HS-27A (cell line): ENCODE measurements around the gene RGS12.
"Not testable (repeated sequence)": the region's sequence is repeated elsewhere in the genome, so short reads cannot be mapped to it uniquely, and the experiment has no call there.

Experiments
- DNase-seq: peaks from one replicate; pipeline ENCODE4 v3.0.0-alpha.2; 2012; ENCODE audit warnings: low read depth, missing footprints

Gene RGS12

DNA sequence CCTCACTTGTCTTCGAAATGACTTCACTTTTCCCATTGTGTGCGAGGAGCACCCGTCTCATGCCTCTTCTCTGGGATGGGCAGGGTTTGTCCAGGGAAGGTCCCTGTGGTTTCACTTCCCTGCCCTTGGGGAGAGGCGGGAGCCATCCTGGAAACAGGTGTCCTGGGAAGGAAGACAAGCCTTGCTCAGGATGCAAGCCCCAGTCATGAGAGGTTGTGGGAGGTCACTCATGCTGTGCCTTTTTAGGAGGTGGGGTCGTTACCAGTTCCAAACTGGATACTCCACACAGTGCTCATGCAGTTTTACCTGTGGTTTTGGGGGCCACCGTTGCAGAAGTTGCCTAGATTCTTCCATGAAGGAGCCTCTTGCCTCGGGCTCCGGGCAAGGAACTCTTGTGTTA, 3.8 kb downstream of the RGS12 start:
- no peak for DNase-seq

GRCh38 chr4:3297066-3297859, 4.4 kb downstream of the RGS12 start:
- no peak for DNase-seq

DNA sequence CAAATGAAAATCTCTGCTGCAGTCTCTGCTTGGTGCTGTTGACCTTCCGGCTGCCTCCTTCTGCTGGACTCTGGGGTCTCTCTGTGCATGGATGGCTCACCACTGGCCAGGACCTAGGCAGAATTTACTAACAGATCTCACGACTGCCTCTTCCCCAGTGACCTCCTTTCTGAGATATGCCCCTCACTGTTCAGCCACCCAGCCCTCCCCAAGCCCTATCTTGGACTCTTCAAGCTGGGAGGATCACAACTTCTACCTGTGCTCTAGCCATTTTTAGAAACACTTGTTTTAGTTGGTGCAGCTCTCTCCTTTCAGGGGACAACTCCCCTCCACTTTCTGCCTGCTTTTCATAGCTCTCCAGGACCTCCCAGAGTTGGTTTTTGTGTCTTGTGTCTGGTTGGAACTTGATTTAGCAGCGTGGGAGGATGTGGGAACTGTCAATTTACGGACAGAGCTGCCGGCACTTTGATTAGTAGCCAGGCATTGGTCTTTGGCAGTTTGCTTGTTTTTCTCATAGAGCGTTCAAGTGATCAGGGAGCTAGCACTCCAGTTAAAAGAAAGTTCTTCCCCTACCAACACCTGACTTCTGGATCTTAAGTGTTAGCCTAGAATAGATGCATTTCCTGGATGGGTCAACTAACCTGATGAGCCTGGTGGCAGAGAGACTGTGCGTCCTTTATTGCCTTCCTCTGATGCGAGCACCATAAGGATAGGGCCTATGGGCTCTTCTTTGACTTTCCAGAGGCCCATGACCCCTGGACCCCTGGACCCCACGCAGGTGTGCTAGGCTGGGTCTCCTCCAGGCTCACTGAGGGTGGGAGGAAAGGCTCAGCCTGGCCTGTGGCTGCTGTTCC, 6.5 kb downstream of the RGS12 start:
- DNase-seq: no peak

DNA sequence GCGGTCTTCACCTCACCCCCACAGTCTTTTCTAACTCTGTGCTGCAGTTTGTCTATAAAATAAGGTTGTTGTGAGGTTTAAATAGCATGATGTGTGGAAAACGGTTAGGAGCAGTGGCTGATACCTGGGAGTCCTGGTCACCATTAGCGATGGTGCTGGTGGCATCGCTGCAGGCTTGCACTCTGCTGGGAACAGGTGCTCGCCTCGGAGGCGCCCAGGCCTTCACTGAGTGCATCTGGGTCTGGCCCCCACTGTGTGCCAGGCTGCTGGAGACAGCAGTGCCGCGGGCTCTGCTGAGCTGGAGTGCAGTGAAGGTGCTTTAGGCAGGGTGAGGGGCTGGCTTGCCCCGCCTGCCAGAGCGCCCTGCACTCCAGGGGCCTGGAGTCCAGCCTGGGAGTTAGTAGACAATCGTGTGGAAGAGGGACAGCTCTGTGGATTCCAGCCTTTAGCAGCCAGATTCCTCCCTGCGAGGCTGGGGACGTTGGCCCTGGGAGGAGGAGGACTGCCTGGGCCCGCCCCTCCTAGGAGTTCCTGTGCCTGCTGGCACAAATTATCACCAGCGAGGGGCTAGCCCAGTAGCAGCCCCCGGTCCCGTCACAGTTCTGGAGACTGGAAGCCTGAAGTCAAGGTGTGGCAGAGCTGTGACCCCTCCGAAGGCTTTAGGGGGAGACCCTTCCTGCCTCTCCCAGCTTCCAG, 7.3 kb downstream of the RGS12 start:
- DNase-seq: no peak

DNA sequence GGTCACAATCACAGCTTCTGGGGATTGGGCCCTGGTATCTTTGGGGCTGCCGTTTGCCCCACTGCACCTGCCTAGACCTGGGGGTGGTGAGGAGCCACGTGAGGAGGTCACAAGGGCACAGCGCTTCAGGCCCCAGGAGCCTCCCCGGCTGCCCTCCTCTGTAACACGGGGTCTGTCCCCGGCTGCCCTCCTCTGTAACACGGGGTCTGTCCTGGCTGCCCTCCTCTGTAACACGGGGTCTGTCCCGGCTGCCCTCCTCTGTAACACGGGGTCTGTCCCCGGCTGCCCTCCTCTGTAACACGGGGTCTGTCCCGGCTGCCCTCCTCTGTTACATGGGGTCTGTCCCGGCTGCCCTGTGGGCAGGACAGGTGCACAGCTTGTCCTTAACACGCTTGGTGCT, 8.1 kb downstream of the RGS12 start:
- not testable (repeated sequence) for DNase-seq

GRCh38 chr4:3301450-3302172, 8.8 kb downstream of the RGS12 start:
- no peak for DNase-seq

DNA sequence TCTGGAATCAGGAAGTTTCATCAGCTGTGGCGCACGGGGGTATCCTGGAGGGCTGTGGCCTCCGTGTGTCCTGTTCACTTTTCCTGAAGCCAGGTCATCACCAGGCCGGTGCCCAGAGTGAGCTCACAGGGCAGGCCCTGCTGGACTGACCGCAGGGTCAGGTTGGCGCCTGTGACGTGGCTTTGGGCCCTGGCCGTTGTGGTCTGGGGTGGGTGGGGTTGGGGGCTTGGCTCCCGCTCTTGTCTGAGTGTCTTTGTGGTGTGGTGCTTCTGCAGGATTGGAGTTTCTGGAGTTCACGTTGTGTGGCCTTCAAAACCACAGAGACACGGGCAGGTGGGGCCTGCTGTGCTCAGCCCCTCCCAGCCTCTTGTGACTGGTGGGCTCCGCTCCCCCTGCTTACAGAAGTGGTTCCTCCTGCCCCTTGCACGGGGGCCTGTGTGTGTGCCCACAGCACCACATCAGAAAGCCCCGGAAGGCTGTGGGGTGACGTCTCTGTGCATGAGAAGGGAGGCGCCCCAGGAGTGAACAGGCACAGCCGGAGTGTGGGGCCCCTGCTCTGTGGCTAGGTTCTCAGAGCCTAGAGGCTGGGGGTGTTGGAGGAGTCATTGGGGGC, 9.5 kb downstream of the RGS12 start:
- DNase-seq: no peak

- DNase-seq: no peak
Observed at GRCh38 chr4:3302786-3303564, 10.2 kb downstream of the RGS12 start.

DNA sequence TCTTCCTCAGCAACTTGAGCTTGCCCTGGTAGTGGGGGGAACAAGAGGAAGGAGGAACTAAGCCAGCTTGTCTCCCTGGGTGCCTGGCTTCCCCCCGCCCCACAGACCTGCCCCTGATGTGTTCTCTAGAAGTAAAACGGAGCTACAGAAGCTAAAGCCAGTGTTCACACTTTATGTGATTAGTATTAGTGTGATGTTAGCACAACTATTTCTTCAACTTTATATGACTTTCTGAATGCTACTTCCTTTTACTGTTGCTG, 10.7 kb downstream of the RGS12 start:
- no peak for DNase-seq

- DNase-seq: no peak
Observed at GRCh38 chr4:3303923-3304710, 11.3 kb downstream of the RGS12 start.

DNA sequence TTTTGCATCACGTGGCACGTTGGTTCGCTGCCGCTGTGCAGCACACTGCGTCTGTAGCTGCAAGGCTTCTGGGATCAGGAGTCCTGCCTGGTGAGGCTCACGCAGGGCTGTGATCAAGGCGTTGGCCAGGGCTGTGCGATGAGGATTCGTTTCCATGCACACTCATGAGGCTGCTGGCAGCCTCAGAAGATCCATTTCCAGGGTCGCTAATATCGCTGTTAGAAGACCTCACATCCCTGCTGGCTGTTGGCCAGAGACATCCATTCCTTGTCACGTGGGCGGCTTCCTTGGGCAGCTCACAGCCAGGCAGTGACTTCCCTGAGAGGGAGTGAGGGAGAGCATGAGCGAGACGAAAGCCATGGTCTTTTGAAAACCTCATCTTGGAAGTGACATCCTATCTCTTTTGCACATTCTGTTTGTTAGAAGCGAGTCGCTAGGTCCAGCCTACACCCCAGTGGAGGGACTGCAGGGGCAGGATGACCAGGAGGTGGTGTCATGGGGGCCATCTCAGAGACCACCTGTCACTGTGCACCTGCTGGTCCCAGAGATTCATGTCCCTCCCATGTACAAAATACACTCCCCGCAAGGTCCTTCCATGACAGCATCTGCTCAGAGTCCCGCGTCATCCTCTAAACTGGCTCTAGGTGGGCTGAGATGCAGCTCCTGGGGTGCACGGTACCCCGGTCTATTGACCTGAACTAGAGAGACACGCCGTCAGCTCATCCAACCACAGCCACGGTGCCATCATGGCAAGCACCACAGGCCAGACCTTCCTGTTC, 12.2 kb downstream of the RGS12 start:
- no peak for DNase-seq

- no peak for DNase-seq
Observed at GRCh38 chr4:3305610-3306371, 13.0 kb downstream of the RGS12 start.

GRCh38 chr4:3306450-3306849, 13.6 kb downstream of the RGS12 start:
- no peak for DNase-seq

GRCh38 chr4:3307060-3307459, 14.2 kb downstream of the RGS12 start:
- DNase-seq: no peak

DNA sequence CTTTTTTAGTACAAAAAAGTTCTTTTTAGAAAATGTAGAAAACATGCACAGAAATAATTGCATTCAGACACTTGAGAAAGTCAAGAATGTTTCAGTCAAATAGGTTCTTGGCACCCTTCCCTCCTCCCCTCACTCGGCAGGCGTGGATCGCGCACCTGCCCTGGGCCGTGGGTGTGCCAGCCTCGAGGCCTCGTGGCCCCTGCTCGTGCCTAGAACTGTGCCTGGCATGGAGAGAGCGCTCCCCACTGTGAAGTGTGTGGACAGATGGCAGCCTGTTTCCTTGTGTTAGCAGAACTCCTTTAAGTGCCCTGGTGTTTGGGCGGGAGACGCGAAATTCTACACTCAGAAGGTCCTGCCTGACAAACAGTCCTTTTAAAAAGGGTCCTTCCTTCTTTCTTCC, 14.7 kb downstream of the RGS12 start:
- no peak for DNase-seq

DNA sequence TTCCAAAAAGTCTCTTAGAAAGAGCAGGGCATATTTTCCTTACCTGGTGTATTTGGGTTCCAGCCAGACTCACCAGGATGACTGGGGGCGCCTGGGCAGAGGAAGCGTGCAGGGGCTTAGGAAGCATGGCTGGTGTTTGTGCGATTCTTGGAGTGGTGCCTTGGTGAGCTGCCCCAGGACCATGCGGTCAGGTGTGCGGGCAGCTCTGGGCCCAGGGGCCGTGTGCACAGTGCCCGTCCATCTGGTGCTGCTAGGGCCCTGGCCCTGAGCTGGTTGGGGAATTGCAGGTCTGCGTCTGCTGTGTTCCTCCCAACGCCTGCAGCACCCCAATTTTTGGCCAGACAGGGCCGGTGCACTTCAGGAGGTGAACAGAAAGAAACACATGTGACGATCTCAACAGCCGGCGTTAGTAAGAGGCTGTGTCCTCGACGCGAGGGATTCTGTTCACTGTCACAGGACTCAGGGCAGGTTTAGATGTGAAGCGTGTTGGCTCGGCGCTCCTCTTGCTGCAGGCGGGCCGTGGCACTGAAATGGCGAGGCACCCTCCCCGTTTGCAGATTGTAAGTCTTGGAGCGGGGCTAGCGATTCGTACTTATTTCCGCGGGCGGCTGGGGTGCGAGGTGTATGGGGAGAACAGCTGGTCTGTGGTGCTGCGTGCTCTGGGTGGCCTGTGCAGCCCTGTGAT, 15.2 kb downstream of the RGS12 start:
- no peak for DNase-seq

- no peak for DNase-seq
Observed at GRCh38 chr4:3308691-3309090, 15.9 kb downstream of the RGS12 start.
